Mesendoderm (in vitro differentiated cells): Measurements from ENCODE around the gene SLC47A2.

Source experiments
- DNase-seq: peaks from one replicate; pipeline ENCODE4 v3.0.0; 2013
- H2AK5ac ChIP-seq: 2 replicates; pipeline ENCODE4 v1.6.1; 2013; ENCODE audit warnings: low read length, inconsistent platforms
- H2BK120ac ChIP-seq: 2 replicates; pipeline ENCODE4 v1.6.1; 2013; ENCODE audit warnings: low read depth, mild to moderate bottlenecking, low read length, moderate library complexity, mixed read lengths
- H2BK15ac ChIP-seq: replicated peaks from 2 replicates; pipeline ENCODE4 v1.6.1; 2013; ENCODE audit warnings: low read depth, mild to moderate bottlenecking, moderate library complexity
- H2BK5ac ChIP-seq: 2 replicates; pipeline ENCODE4 v1.6.1; 2013; ENCODE audit warnings: low read length, inconsistent platforms
- H3K18ac ChIP-seq: 2 replicates; pipeline ENCODE4 v1.6.1; 2013; ENCODE audit warnings: mild to moderate bottlenecking, low read length, mixed read lengths
- H3K23ac ChIP-seq: one replicate; pipeline ENCODE4 v1.6.1; 2013; ENCODE audit warnings: low read length
- H3K27ac ChIP-seq: 2 replicates; pipeline ENCODE4 v1.5.1; 2013; ENCODE audit warnings: low read depth, mild to moderate bottlenecking, inconsistent platforms, low read length, moderate library complexity
- H3K27me3 ChIP-seq: 2 replicates; pipeline ENCODE4 v1.6.1; 2013; ENCODE audit warnings: low read length, control low read depth, mild to moderate bottlenecking, inconsistent platforms; ENCODE audit not compliant: insufficient read depth, poor library complexity
- H3K36me3 ChIP-seq: 2 replicates; pipeline ENCODE4 v1.6.1; 2013; ENCODE audit warnings: low read length, inconsistent platforms; ENCODE audit not compliant: control insufficient read depth, insufficient read depth
- H3K4ac ChIP-seq: one replicate; pipeline ENCODE4 v1.6.1; 2013; ENCODE audit warnings: low read depth, mild to moderate bottlenecking, low read length, moderate library complexity
- H3K4me1 ChIP-seq: 2 replicates; pipeline ENCODE4 v1.6.1; 2013; ENCODE audit warnings: low read depth, low read length, inconsistent platforms; ENCODE audit not compliant: control insufficient read depth
- H3K4me2 ChIP-seq: 2 replicates; pipeline ENCODE4 v1.6.1; 2013; ENCODE audit warnings: low read length
- H3K4me3 ChIP-seq: 2 replicates; pipeline ENCODE4 v1.5.1; 2013; ENCODE audit warnings: mild to moderate bottlenecking, low read length
- H3K56ac ChIP-seq: one replicate; pipeline ENCODE4 v1.6.1; 2013; ENCODE audit warnings: low read length
- H3K79me1 ChIP-seq: 2 replicates; pipeline ENCODE4 v1.6.1; 2013; ENCODE audit warnings: low read length, inconsistent platforms
- H3K79me2 ChIP-seq: 2 replicates; pipeline ENCODE4 v1.6.1; 2013; ENCODE audit warnings: mild to moderate bottlenecking, low read length; ENCODE audit not compliant: control insufficient read depth, insufficient read depth
- H3K9ac ChIP-seq: 2 replicates; pipeline ENCODE4 v1.6.1; 2013; ENCODE audit warnings: low read length, inconsistent platforms
- H4K5ac ChIP-seq: one replicate; pipeline ENCODE4 v1.6.1; 2013; ENCODE audit warnings: low read length
- H4K8ac ChIP-seq: one replicate; pipeline ENCODE4 v1.6.1; 2013; ENCODE audit warnings: low read depth, mild to moderate bottlenecking, control low read depth, low read length, moderate library complexity
- WGBS: extraction: QIAGEN DNeasy Blood & Tissue Kit; methylation state at CpG from one replicate; pipeline ENCODE4 v1.1.7; 2013; ENCODE audit warnings: low lambda C conversion rate, missing lambda C conversion rate; ENCODE audit not compliant: insufficient coverage; ENCODE audit errors: extremely low coverage; 5-methylcytosine and 5-hydroxymethylcytosine counted together

Gene SLC47A2

DNA sequence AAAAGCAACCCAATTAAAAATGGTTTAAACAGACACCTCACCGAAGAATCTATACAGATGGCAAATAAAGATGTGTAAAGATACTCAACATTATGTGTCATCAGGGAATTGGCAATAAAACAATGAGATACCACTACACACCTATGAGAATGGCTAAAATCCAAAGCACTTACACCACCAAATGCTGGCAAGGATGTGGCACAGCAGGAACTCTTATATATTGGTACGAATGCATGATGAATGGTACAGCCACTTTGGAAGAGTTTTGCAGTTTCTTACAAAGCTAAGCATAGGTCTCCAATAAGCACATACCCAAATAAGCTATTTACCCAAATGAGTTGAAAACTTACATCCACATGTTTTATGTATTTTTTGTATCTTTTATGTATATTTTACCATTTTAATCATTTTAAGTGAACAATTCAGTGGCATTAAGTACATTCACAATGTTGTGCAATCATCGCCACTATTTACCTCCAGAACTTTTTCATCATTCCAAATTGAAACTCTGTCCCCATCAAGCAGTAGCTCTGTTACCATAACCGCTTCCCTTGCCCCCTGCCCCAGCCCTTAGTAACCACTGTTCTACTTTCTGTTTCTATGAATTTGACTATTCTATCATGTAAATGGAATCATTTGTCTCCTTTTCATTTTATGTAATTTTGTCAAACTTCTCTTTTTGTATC, 74.6 kb downstream of the SLC47A2 start:
- Histone ChIP-seq H3K4me3 (no peak overlapping the region), H3K27me3 (no peaks in the 10 kb centered on the region), H3K4me2 (no peak overlapping the region), H3K4me1 (peaks cover 9% of the 10 kb centered on the region), H3K23ac (no peak overlapping the region), H3K9ac (no peak overlapping the region), H3K18ac (no peak overlapping the region), H2BK15ac (no peak overlapping the region), H2BK5ac (no peak overlapping the region), H2BK120ac (no peak overlapping the region), H3K79me2 (no peaks in the 10 kb centered on the region), H4K5ac (no peak overlapping the region), H3K36me3 (no peaks in the 10 kb centered on the region), H3K4ac (no peak overlapping the region), H3K79me1 (no peaks in the 10 kb centered on the region), H2AK5ac (no peak overlapping the region), H3K56ac (no peak overlapping the region), H3K27ac (no peak overlapping the region), H4K8ac (no peak overlapping the region)
- DNase-seq, result no peak
- no CpG with 5 or more reads among the region's 4 CpGs for WGBS

DNA sequence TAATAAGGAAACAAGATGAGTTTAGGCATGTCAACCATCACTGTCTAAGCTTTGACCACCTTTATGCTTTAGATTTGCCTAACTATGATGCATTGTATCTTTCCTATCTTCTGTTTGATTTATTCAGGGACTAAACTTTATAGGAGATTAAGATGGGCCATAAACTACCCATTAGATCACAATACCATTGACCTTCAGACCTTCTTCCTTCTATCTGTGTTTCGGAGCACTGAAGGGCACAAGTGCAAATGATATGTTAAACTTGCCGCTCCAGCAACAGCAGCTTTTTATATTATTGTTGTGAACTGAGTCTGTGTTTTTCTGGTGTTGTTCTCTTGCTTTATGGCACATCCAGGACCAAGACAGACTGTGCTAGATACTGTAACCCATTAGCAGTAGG, 84.5 kb downstream of the SLC47A2 start:
- Histone ChIP-seq H2BK15ac (no peak overlapping the region), H3K4me3 (no peak overlapping the region), H3K27ac (no peak overlapping the region), H4K5ac (no peak overlapping the region), H2AK5ac (no peak overlapping the region), H3K36me3 (no peaks in the 10 kb centered on the region), H3K79me2 (no peaks in the 10 kb centered on the region), H3K27me3 (no peaks in the 10 kb centered on the region), H3K9ac (no peak overlapping the region), H3K4me1 (no peaks in the 10 kb centered on the region), H2BK120ac (no peak overlapping the region), H3K56ac (no peak overlapping the region), H3K4ac (no peak overlapping the region), H4K8ac (no peak overlapping the region), H2BK5ac (no peak overlapping the region), H3K23ac (no peak overlapping the region), H3K79me1 (no peaks in the 10 kb centered on the region), H3K18ac (no peak overlapping the region), H3K4me2 (no peak overlapping the region)
- WGBS, result no CpG with 5 or more reads among the region's 2 CpGs
- no peak for DNase-seq

DNA sequence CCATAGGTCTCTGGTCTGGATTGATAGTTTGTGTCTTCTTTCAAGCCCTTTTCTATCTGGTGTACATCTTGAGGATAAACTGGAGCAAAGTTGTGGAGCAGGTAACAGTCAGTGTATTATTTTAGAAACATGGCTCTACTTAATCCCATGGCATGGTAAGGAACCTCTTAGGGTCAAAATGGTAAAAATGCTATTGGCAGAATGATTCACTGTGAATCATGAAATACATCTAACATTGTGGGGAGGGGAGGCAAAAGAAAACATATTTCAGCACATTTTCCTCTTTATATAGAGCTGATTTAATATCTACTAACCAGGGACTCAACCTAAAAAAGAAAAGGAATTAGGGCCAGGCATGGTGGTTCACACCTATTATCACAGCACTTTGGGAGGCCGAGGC, 85.7 kb downstream of the SLC47A2 start:
- WGBS, result no CpG with 5 or more reads among the region's 1 CpG
- no peak overlapping the region for H3K18ac ChIP-seq
- no peaks in the 10 kb centered on the region for H3K4me1 ChIP-seq

DNA sequence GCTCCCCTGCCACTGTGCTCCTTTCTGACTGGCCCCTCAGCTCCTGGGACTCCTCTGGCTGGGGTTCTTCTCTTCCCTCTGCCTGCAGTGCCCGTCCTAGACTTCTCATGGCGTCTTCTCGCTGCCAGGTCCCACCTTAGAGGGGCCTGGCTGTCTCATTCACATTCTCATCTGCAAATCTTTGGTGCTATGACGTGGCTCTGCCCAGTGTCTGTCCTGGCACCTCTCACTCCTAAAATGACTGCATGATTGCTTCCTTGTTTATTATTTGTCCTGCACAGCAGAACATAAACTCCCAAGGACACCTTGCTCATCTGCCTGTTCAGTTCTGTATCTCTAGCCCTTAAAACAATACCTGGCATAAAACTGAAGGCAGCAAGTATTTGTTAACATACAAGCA, 86.3 kb downstream of the SLC47A2 start:
- Histone ChIP-seq H3K79me2 (no peaks in the 10 kb centered on the region), H3K27ac (no peak overlapping the region), H3K4me3 (no peak overlapping the region), H3K4me1 (no peaks in the 10 kb centered on the region), H4K5ac (no peak overlapping the region), H3K4ac (no peak overlapping the region), H3K4me2 (no peak overlapping the region), H3K79me1 (no peaks in the 10 kb centered on the region), H3K23ac (no peak overlapping the region), H3K27me3 (no peaks in the 10 kb centered on the region), H2BK15ac (no peak overlapping the region), H2BK120ac (no peak overlapping the region), H3K9ac (no peak overlapping the region), H3K56ac (no peak overlapping the region), H2AK5ac (no peak overlapping the region), H2BK5ac (no peak overlapping the region), H4K8ac (no peak overlapping the region), H3K18ac (no peak overlapping the region), H3K36me3 (no peaks in the 10 kb centered on the region)
- no peak for DNase-seq
- WGBS, result no CpG with 5 or more reads among the region's 4 CpGs

More for the DNA sequence above, 85.7 kb downstream of the SLC47A2 start:
- H2BK5ac ChIP-seq, result no peak overlapping the region
- no peak overlapping the region for H2BK120ac ChIP-seq
- no peak overlapping the region for H3K4me2 ChIP-seq
- no peak overlapping the region for H4K8ac ChIP-seq
- no peaks in the 10 kb centered on the region for H3K79me1 ChIP-seq
- H4K5ac ChIP-seq, result no peak overlapping the region
- no peaks in the 10 kb centered on the region for H3K36me3 ChIP-seq
- H3K23ac ChIP-seq, result no peak overlapping the region
- H3K27me3 ChIP-seq, result no peaks in the 10 kb centered on the region
- H3K4ac ChIP-seq, result no peak overlapping the region
- H3K9ac ChIP-seq, result no peak overlapping the region
- no peak overlapping the region for H2AK5ac ChIP-seq
- no peak overlapping the region for H3K56ac ChIP-seq
- H3K27ac ChIP-seq, result no peak overlapping the region
- no peak for DNase-seq
- no peak overlapping the region for H2BK15ac ChIP-seq
- no peaks in the 10 kb centered on the region for H3K79me2 ChIP-seq
- H3K4me3 ChIP-seq, result no peak overlapping the region

DNA sequence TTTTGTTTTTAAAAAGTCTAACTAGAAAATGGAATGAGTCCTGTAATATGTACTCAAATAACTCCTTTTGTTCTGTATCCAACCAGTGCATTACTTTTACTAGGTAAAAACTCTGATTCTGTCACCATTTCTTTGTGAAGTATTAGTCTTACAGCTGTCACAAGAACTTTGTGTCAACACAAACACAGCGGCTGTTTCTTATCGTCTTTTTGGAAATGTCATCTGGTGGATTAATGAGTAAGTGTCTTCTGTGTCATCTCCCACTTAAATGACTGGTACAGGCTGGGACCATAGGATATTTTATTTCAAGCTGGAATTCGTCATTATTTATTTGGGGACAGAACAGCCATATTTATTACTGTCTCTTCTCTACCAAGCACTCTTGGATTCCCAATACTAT, 86.9 kb downstream of the SLC47A2 start:
- Histone ChIP-seq H2BK120ac (no peak overlapping the region), H2AK5ac (no peak overlapping the region), H3K56ac (no peak overlapping the region), H3K36me3 (no peaks in the 10 kb centered on the region), H3K79me2 (no peaks in the 10 kb centered on the region), H3K27me3 (no peaks in the 10 kb centered on the region), H3K9ac (no peak overlapping the region), H3K4me2 (no peak overlapping the region), H4K5ac (no peak overlapping the region), H3K18ac (no peak overlapping the region), H3K4me3 (no peak overlapping the region), H3K79me1 (no peaks in the 10 kb centered on the region), H3K4me1 (no peaks in the 10 kb centered on the region), H4K8ac (no peak overlapping the region), H3K23ac (no peak overlapping the region), H3K4ac (no peak overlapping the region), H2BK5ac (no peak overlapping the region), H3K27ac (no peak overlapping the region), H2BK15ac (no peak overlapping the region)
- no CpG with 5 or more reads among the region's 3 CpGs for WGBS
- no peak for DNase-seq
